ENCODE measurements around the gene SEC61B. TPM values are rescaled to one million over a fixed set of nuclear protein-coding genes. Genes with fewer than 3 reads are reported as not detected.
"Not testable (repeated sequence)": the region's sequence is repeated elsewhere in the genome, so short reads cannot be mapped to it uniquely, and the experiment has no call there.

Gene SEC61B
- total and polyA plus RNA-seq, 9 donors: 71.7 to 119 (median 108) TPM

DNA sequence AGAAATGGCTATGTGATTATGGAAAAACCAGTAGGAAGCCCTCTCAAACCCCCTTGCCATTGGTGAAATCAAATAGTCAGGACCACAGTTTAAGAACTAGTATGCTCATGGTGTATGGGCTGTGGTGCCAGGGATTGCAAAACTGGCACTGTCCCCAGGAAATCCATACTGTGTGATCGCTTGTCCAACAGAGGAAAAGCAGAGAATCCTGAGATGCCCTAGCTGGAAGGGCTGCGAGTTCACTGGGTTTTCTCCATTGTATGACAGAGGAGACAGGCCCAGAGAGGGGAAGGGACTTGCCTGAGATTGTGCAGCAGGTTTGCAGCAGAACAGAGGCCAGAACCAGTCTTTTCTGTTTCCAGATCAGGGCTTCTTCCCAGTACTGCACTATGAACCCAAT is 12.5 kb downstream of the SEC61B start:
- Histone ChIP-seq H3K27ac (ENCODE audit: low read length) (no peak overlapping the region), H3K36me3 (ENCODE audit: control insufficient read depth, insufficient read depth, low read length) (peaks cover 21% of the 10 kb centered on the region), H3K9me3 (replicated peaks; ENCODE audit: control insufficient read depth, low read depth, low read length) (no peaks in the 10 kb centered on the region), H3K27me3 (ENCODE audit: control insufficient read depth, insufficient read depth, low read length) (no peaks in the 10 kb centered on the region), H3K4me1 (ENCODE audit: control insufficient read depth, insufficient read depth, low read length) (no peaks in the 10 kb centered on the region), H3K4me3 (ENCODE audit: low read length) (no peak overlapping the region)
- 95% methylated on average over 2 of the region's 2 CpGs for WGBS (ENCODE audit: insufficient coverage)
- no peak for DNase-seq

DNA sequence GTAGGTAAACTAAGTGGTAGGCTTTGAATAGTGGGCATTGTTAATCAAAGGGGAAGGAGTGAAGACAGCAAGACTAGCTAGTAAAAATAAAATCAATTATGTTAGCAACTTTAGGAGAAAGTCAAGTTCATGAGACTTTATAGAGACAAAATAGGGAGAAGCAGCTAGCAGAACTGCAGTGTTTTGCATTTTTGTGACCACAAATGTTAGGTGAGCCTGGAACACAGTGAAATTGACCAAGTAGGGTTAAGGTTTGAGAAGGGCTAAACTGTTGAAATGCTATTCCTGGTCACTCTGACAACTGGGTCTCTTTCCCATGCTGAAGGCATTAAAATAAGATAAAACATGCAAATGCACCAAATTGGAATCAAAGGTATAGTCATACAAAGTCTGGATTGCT is 13.0 kb downstream of the SEC61B start:
- Histone ChIP-seq H3K27ac (ENCODE audit: low read length) (no peak overlapping the region), H3K36me3 (ENCODE audit: control insufficient read depth, insufficient read depth, low read length) (peaks cover 20% of the 10 kb centered on the region)

DNA sequence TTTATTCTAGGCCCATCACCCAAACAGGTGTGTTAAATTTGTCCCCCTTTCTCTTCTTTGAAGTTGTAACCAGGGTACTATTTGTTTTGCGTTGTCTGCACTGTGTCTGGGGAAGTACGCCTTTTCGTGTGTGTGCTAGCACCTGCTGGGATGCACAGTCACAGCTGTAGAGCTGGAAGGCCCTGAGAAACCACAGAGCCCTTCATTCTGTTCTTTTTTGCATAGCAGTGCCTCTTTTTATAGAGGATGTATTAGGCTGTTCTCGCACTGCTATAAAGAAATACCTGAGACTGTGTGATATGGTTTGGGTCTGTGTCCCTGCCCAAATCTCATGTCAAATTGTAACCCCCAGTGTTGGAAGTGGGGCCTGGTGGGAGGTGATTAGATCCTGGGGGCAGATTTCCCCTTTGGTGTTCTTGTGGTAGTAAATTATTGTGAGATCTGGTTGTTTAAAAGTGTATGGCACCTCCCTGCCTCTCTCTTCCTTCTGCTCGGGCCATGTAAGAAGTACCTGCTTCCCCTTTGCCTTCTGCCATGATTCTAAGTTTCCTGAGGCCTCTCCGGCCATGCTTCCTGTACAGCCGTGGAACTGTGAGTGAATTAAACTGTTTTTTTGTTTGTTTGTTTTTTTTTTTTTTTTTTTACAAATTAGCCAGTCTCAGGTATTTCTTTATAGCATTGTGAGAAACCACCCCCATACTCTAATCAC is 14.0 kb downstream of the SEC61B start:
- Histone ChIP-seq H3K9me3 (replicated peaks; ENCODE audit: control insufficient read depth, low read depth, low read length) (no peaks in the 10 kb centered on the region), H3K36me3 (ENCODE audit: control insufficient read depth, insufficient read depth, low read length) (peaks cover 12% of the 10 kb centered on the region), H3K4me1 (ENCODE audit: control insufficient read depth, insufficient read depth, low read length) (no peaks in the 10 kb centered on the region), H3K27me3 (ENCODE audit: control insufficient read depth, insufficient read depth, low read length) (no peaks in the 10 kb centered on the region), H3K4me3 (ENCODE audit: low read length) (no peak overlapping the region), H3K27ac (ENCODE audit: low read length) (no peak overlapping the region)
- WGBS (ENCODE audit: insufficient coverage): no CpG with 5 or more reads among the region's 7 CpGs
- DNase-seq: no peak

More for the DNA sequence above, 13.0 kb downstream of the SEC61B start:
- Histone ChIP-seq H3K4me1 (ENCODE audit: control insufficient read depth, insufficient read depth, low read length) (no peaks in the 10 kb centered on the region), H3K4me3 (ENCODE audit: low read length) (no peak overlapping the region), H3K27me3 (ENCODE audit: control insufficient read depth, insufficient read depth, low read length) (no peaks in the 10 kb centered on the region), H3K9me3 (replicated peaks; ENCODE audit: control insufficient read depth, low read depth, low read length) (no peaks in the 10 kb centered on the region)
- no peak for DNase-seq

DNA sequence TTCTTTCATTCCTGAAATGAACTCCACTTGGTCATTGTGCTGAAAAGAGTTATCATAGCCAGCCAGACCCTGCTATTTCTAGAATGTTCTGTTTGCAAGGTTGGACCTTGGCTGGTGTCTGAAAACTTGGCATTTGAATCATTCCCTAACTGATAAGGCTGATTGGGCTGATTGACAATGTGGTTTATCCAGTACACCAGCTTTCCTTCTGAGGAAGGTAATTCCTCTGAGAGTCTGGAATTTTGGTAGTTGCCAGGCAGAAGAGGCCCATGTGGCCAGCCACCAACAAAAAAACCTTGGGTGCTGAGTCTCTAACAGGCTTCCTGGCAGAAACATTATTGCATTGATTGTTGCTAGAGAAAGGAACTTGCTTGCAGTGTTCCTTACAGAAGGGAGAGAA is 15.3 kb downstream of the SEC61B start:
- DNase-seq: no peak
- Histone ChIP-seq H3K4me1 (ENCODE audit: control insufficient read depth, insufficient read depth, low read length) (no peaks in the 10 kb centered on the region), H3K27ac (ENCODE audit: low read length) (no peak overlapping the region), H3K27me3 (ENCODE audit: control insufficient read depth, insufficient read depth, low read length) (no peaks in the 10 kb centered on the region), H3K4me3 (ENCODE audit: low read length) (no peak overlapping the region), H3K36me3 (ENCODE audit: control insufficient read depth, insufficient read depth, low read length) (peaks cover 7% of the 10 kb centered on the region), H3K9me3 (replicated peaks; ENCODE audit: control insufficient read depth, low read depth, low read length) (no peaks in the 10 kb centered on the region)

DNA sequence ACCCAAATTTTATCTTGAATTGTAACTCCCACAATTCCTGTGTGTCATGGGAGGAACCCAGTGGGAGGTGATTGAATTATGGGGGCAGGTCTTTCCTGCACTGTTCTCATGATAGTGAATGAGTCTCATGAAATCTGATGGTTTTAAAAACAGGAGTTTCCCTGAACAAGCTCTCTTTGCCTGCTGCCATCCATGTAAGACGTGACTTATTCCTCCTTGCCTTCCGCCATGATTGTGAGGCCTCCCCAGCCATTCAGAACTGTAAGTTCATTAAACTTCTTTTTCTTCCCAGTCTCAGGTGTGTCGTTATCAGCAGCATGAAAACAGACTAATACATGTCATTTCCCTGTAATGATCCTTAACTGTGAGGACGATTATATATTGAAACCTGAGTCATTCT is 15.8 kb downstream of the SEC61B start:
- H3K4me3 ChIP-seq (ENCODE audit: low read length); H3K4me1 ChIP-seq (ENCODE audit: control insufficient read depth, insufficient read depth, low read length); H3K27me3 ChIP-seq (ENCODE audit: control insufficient read depth, insufficient read depth, low read length); H3K36me3 ChIP-seq (ENCODE audit: control insufficient read depth, insufficient read depth, low read length); DNase-seq; H3K9me3 ChIP-seq (replicated peaks; ENCODE audit: control insufficient read depth, low read depth, low read length); H3K27ac ChIP-seq (ENCODE audit: low read length): not testable (repeated sequence)
- 90% methylated on average over 2 of the region's 4 CpGs for WGBS (ENCODE audit: insufficient coverage)

DNA sequence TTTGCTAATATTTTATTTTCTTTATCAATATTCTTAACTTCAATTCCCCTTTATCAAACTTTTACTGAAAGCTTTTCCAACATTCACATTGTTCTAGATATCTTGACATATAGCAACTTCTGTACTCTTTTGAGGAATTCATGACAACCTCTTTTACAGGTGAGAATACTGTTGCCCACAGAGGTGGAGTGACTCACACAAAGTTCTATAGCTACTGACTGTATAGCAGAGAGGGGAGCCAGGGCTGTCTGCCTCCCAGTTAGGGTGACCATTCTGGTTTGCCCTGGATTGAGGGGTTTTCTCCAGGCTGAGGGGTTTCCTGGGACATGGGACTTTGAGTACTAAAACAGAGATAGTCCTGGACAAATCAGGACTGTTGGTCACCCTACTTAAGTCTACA is 16.2 kb downstream of the SEC61B start:
- Histone ChIP-seq H3K27ac (ENCODE audit: low read length) (no peak overlapping the region), H3K9me3 (replicated peaks; ENCODE audit: control insufficient read depth, low read depth, low read length) (no peaks in the 10 kb centered on the region), H3K4me1 (ENCODE audit: control insufficient read depth, insufficient read depth, low read length) (no peaks in the 10 kb centered on the region), H3K27me3 (ENCODE audit: control insufficient read depth, insufficient read depth, low read length) (no peaks in the 10 kb centered on the region), H3K36me3 (ENCODE audit: control insufficient read depth, insufficient read depth, low read length) (peaks cover 4% of the 10 kb centered on the region), H3K4me3 (ENCODE audit: low read length) (no peak overlapping the region)
- no peak for DNase-seq

DNA sequence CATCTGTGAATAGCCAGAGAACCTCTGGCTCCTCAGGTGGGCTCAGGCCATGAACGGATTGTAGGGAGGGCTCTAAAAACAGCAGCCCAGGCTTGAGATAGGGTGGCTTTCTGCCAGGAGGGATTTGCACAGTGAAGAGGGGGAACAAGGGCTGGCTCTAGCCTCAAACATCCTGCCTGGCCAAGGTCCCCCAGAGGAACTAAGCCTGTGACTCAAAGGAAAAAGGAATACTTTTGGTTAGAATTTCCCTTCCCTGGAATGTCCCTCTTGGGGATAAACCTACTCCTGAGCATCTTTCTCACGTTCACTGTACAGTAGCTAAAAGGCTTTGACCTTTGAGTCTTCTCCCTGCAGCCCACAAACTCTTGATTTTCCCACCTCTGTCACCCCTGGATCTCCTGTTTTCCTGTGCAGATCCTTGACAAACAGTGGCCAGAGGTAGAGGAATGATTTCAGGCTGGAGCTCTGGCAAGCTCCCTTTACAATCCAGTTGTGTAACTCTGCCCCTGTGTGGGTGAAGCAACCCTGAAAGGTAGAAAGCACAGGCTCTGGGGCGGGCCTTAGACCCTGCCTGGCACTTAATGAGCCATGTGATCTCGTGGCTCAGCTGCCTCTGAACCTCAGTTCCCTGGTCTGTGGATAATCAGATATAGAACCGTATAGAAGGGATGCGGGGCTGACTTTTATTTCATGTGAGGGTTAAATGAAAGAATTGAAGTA is 17.4 kb downstream of the SEC61B start:
- Histone ChIP-seq H3K27me3 (ENCODE audit: control insufficient read depth, insufficient read depth, low read length) (no peaks in the 10 kb centered on the region), H3K4me1 (ENCODE audit: control insufficient read depth, insufficient read depth, low read length) (no peaks in the 10 kb centered on the region), H3K9me3 (replicated peaks; ENCODE audit: control insufficient read depth, low read depth, low read length) (no peaks in the 10 kb centered on the region), H3K4me3 (ENCODE audit: low read length) (no peak overlapping the region), H3K36me3 (ENCODE audit: control insufficient read depth, insufficient read depth, low read length) (peaks cover 4% of the 10 kb centered on the region), H3K27ac (ENCODE audit: low read length) (no peak overlapping the region)
- 64% methylated on average over 4 of the region's 6 CpGs for WGBS (ENCODE audit: insufficient coverage)
- DNase-seq: no peak

DNA sequence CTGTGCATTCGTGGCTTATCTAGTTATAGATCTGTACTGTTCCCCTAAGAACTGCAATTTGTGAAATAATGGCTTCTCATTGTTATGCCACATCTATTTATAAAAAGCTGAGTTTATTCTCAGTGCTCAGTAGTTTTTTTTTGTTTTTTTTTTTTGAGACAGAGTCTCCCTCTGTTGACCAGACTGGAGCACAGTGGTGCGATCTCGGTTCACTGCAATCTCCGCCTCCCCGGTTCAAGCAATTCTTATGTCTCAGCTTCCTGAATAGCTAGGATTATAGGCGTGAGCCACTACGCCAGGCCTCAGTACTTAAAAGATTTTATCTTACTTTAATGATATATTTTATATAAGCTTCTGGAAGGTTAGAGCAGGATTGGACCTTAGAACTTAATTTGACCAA is 19.0 kb downstream of the SEC61B start:
- Histone ChIP-seq H3K9me3 (replicated peaks; ENCODE audit: control insufficient read depth, low read depth, low read length) (no peaks in the 10 kb centered on the region), H3K27me3 (ENCODE audit: control insufficient read depth, insufficient read depth, low read length) (no peaks in the 10 kb centered on the region), H3K4me1 (ENCODE audit: control insufficient read depth, insufficient read depth, low read length) (no peaks in the 10 kb centered on the region), H3K27ac (ENCODE audit: low read length) (no peak overlapping the region), H3K4me3 (ENCODE audit: low read length) (no peak overlapping the region), H3K36me3 (ENCODE audit: control insufficient read depth, insufficient read depth, low read length) (peaks cover 4% of the 10 kb centered on the region)
- no peak for DNase-seq
- WGBS (ENCODE audit: insufficient coverage): no CpG with 5 or more reads among the region's 7 CpGs

DNA sequence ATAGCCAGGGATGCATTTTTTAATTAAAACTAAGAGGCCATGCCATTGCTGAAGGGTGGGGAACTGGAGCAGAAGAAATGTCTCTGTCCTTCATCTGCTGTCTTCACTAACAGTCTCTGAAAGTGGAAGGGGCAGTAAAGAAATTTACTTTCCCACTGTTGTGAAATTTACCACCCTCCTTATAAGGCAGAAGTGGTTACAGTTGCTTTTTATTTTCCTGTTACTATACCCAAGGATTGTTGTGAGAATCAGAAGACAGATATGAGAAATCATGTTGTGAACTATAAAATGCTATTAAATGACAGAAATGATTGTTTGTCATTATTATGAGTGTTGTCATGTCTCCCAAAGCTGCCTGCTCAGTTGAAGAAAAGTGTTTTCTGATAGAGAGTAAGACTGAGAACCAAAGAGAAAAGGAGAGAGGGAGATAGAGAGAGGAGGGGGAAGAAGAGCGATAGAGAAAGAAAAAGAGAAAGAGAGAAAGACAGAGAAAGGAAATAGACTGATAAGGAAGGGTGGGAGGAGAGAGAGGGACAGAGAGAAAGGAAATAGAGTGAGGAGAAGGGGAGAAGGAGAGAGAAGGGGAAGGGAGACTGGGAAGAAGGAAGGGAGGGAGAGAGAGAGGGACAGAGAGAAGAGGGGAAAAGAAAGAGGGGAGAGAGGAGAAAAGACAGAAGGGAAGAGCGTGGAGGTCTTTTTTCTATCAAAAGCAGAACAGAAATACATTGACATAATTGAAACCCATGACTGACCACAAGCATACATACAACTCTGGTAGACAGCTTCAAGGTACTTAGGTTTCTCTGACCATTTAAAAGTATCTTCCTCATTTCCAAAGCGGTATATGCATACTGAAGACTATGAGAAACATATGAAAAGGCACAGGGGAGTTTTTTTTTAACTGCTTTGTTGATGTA is 22.5 kb downstream of the SEC61B start:
- Histone ChIP-seq H3K4me3 (ENCODE audit: low read length) (no peak overlapping the region), H3K4me1 (ENCODE audit: control insufficient read depth, insufficient read depth, low read length) (no peaks in the 10 kb centered on the region), H3K27me3 (ENCODE audit: control insufficient read depth, insufficient read depth, low read length) (no peaks in the 10 kb centered on the region), H3K9me3 (replicated peaks; ENCODE audit: control insufficient read depth, low read depth, low read length) (no peaks in the 10 kb centered on the region), H3K36me3 (ENCODE audit: control insufficient read depth, insufficient read depth, low read length) (no peaks in the 10 kb centered on the region), H3K27ac (ENCODE audit: low read length) (no peak overlapping the region)
- DNase-seq: no peak
- WGBS (ENCODE audit: insufficient coverage): 80% methylated on average over 1 of the region's 3 CpGs

DNA sequence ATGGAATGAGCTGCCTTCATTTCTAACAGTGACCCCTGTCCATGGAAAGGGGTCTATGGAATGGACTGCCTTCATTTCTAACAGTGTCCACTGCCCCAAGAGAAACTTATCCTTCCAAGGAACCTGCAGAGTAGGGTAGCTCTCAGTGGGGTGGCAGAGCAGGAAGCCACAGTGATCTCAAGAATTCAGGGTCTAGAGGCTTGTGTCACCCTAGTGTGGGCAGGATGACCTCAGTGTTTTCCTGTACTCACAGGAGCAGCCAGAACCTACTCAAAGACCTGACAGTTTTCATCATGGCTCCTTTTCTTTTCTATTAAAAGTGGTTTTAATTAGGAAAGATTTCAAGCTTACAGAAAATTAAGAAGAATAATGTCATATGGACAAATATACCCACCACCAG is 27.5 kb downstream of the SEC61B start:
- Histone ChIP-seq H3K27me3 (ENCODE audit: control insufficient read depth, insufficient read depth, low read length) (no peaks in the 10 kb centered on the region), H3K4me3 (ENCODE audit: low read length) (no peak overlapping the region), H3K27ac (ENCODE audit: low read length) (no peak overlapping the region), H3K9me3 (replicated peaks; ENCODE audit: control insufficient read depth, low read depth, low read length) (no peaks in the 10 kb centered on the region), H3K36me3 (ENCODE audit: control insufficient read depth, insufficient read depth, low read length) (no peaks in the 10 kb centered on the region), H3K4me1 (ENCODE audit: control insufficient read depth, insufficient read depth, low read length) (no peaks in the 10 kb centered on the region)
- no peak for DNase-seq
